HEK293 (cell line): ENCODE results near the gene ZNF431.

Experiments used
- CTCF ChIA-PET: fragments of 350-600 bp; formaldehyde crosslinking; extraction: SDS; loops from one replicate; lab custom pipeline; 2021; ENCODE audit warnings: antibody characterized with exemption; lab: Yijun Ruan, JAX
- POLR2A ChIA-PET: fragments of 300-600 bp; formaldehyde crosslinking; extraction: SDS; loops from one replicate; lab custom pipeline; 2020; ENCODE audit warnings: antibody characterized with exemption, inconsistent platforms; lab: Yijun Ruan, JAX
- H3K27ac ChIP-seq: fragments of 200-500 bp; sonication (Bioruptor generic); 2 replicates; pipeline ENCODE4 v1.5.1; 2014; ENCODE audit warnings: low read depth, low read length, control low read depth, inconsistent platforms; ENCODE audit errors: extremely low read depth
- H3K36me3 ChIP-seq, 2 experiments: fragments of 200-500 bp in 1 of 2; sonication (Bioruptor generic) in 1 of 2; 1 replicate in 1 of 2; 2 replicates in 1 of 2; pipeline ENCODE4 v1.5.1; 2014 to 2017; ENCODE audit warnings: inconsistent platforms in 2 of 2, low read length in 2 of 2; ENCODE audit not compliant: control insufficient read depth in 2 of 2, insufficient read depth in 1 of 2
- H3K4me1 ChIP-seq: fragments of 200-500 bp; sonication (Bioruptor generic); 2 replicates; pipeline ENCODE4 v1.5.1; 2014; ENCODE audit warnings: mild to moderate bottlenecking, low read length, inconsistent platforms; ENCODE audit not compliant: control insufficient read depth, insufficient read depth
- H3K4me3 ChIP-seq: 2 replicates; pipeline ENCODE4 v1.5.1; 2011; ENCODE audit warnings: low read depth, mild to moderate bottlenecking, control low read depth, low read length, moderate library complexity
- H3K9me3 ChIP-seq: fragments of 200-500 bp; sonication (Bioruptor generic); 2 replicates; pipeline ENCODE4 v1.5.1; 2014; ENCODE audit warnings: low read depth, low read length, inconsistent platforms; ENCODE audit not compliant: control insufficient read depth, insufficient read depth
- GLI4 ChIP-seq: fragments of 450-650 bp; formaldehyde crosslinking; IDR thresholded peaks from 2 replicates; pipeline ENCODE4 v1.5.1; 2016; ENCODE audit warnings: missing biosample characterization, missing genetic modification characterization
- HOXC10 ChIP-seq: sonication (generic); formaldehyde crosslinking; IDR thresholded peaks from 2 replicates; pipeline ENCODE4 v1.8.1; 2023; ENCODE audit warnings: mild to moderate bottlenecking, missing genetic modification reagents
- MYNN ChIP-seq: fragments of 450-650 bp; formaldehyde crosslinking; IDR thresholded peaks from 2 replicates; pipeline ENCODE4 v1.5.1; 2016; ENCODE audit warnings: missing biosample characterization, missing genetic modification characterization, borderline replicate concordance
- PATZ1 ChIP-seq: fragments of 450-650 bp; formaldehyde crosslinking; IDR thresholded peaks from 2 replicates; pipeline ENCODE4 v1.5.1; 2016; ENCODE audit warnings: missing biosample characterization, missing genetic modification characterization
- PBX3 ChIP-seq: sonication (generic); formaldehyde crosslinking; IDR thresholded peaks from 2 replicates; pipeline ENCODE4 v1.8.1; 2022; ENCODE audit warnings: mild to moderate bottlenecking, moderate library complexity, missing genetic modification reagents
- SP2 ChIP-seq: fragments of 450-650 bp; formaldehyde crosslinking; IDR thresholded peaks from 2 replicates; pipeline ENCODE4 v1.5.1; 2016; ENCODE audit warnings: missing biosample characterization, missing genetic modification characterization
- SP3 ChIP-seq: fragments of 450-650 bp; formaldehyde crosslinking; IDR thresholded peaks from 2 replicates; pipeline ENCODE4 v1.5.1; 2016; ENCODE audit warnings: missing biosample characterization, missing genetic modification characterization
- ZBTB20 ChIP-seq: fragments of 450-650 bp; formaldehyde crosslinking; IDR thresholded peaks from 2 replicates; pipeline ENCODE4 v1.5.1; 2016; ENCODE audit warnings: missing biosample characterization, missing genetic modification characterization
- ZNF138 ChIP-seq: fragments of 450-650 bp; formaldehyde crosslinking; IDR thresholded peaks from 2 replicates; pipeline ENCODE4 v1.5.1; 2016; ENCODE audit warnings: missing biosample characterization, missing genetic modification characterization, borderline replicate concordance
- ZNF146 ChIP-seq: fragments of 450-650 bp; formaldehyde crosslinking; IDR thresholded peaks from 2 replicates; pipeline ENCODE4 v1.5.1; 2016; ENCODE audit warnings: missing biosample characterization, missing genetic modification characterization
- ZNF24 ChIP-seq: fragments of 450-650 bp; formaldehyde crosslinking; IDR thresholded peaks from 2 replicates; pipeline ENCODE4 v1.5.1; 2016; ENCODE audit warnings: missing biosample characterization, missing genetic modification characterization
- ZNF248 ChIP-seq: fragments of 450-650 bp; formaldehyde crosslinking; IDR thresholded peaks from 2 replicates; pipeline ENCODE4 v1.5.1; 2017; ENCODE audit warnings: missing biosample characterization, missing genetic modification characterization
- ZNF274 ChIP-seq, 2 experiments: fragments of 200-500 bp in 1 of 2; fragments of 450-650 bp in 1 of 2; sonication (Bioruptor generic) in 1 of 2; formaldehyde crosslinking in 1 of 2; IDR thresholded peaks; 2 replicates each; pipeline versions ENCODE4 v1.5.1 to v1.6.1; 2014 to 2016; ENCODE audit warnings: borderline replicate concordance in 1 of 2, inconsistent platforms in 1 of 2, low read length in 1 of 2, missing biosample characterization in 1 of 2, missing genetic modification characterization in 1 of 2
- ZNF398 ChIP-seq: fragments of 450-650 bp; formaldehyde crosslinking; IDR thresholded peaks from 2 replicates; pipeline ENCODE4 v1.5.1; 2017; ENCODE audit warnings: missing biosample characterization, missing genetic modification characterization
- ZNF518A ChIP-seq: fragments of 450-650 bp; formaldehyde crosslinking; conservative IDR thresholded peaks from 2 replicates; pipeline ENCODE4 v1.5.1; 2016; ENCODE audit warnings: low read depth, missing biosample characterization, missing genetic modification characterization
- ZNF654 ChIP-seq: fragments of 450-650 bp; formaldehyde crosslinking; IDR thresholded peaks from 2 replicates; pipeline ENCODE4 v1.5.1; 2016; ENCODE audit warnings: low read depth, missing biosample characterization, missing genetic modification characterization
- ZNF660 ChIP-seq: fragments of 450-650 bp; IDR thresholded peaks from 2 replicates; pipeline ENCODE4 v1.5.1; 2018; ENCODE audit warnings: missing biosample characterization, mild to moderate bottlenecking, missing genetic modification characterization
- ZNF692 ChIP-seq: fragments of 450-650 bp; formaldehyde crosslinking; IDR thresholded peaks from 2 replicates; pipeline ENCODE4 v1.5.1; 2016; ENCODE audit warnings: missing biosample characterization, missing genetic modification characterization
- ZNF785 ChIP-seq: fragments of 450-650 bp; formaldehyde crosslinking; IDR thresholded peaks from 2 replicates; pipeline ENCODE4 v1.5.1; 2016; ENCODE audit warnings: missing biosample characterization, missing genetic modification characterization
- ZSCAN18 ChIP-seq: fragments of 450-650 bp; formaldehyde crosslinking; IDR thresholded peaks from 2 replicates; pipeline ENCODE4 v1.5.1; 2016; ENCODE audit warnings: missing biosample characterization, missing genetic modification characterization
- ZSCAN30 ChIP-seq: fragments of 450-650 bp; IDR thresholded peaks from 2 replicates; pipeline ENCODE4 v1.5.1; 2018; ENCODE audit warnings: missing biosample characterization, mild to moderate bottlenecking, missing genetic modification characterization, moderate library complexity

The ZNF431 gene

GRCh38 chr19:21141787-21142464, at the start of gene ZNF431:
Gene ZNF431 (plus strand): TSS chr19:21142040. CDS start chr19:21142184, 144 bp downstream.
- no peaks in the 10 kb centered on the region for H3K9me3 ChIP-seq
- H3K36me3 ChIP-seq: peaks cover 30 to 38% of the 10 kb centered on the region in 2 experiments
- no peaks in the 10 kb centered on the region for H3K4me1 ChIP-seq
- CTCF ChIA-PET: no interaction called here
- peak within 1 kb of the TSS; percentile 58 for H3K4me3 ChIP-seq
- H3K27ac ChIP-seq: peak within 1 kb of the TSS; percentile 73
- POLR2A ChIA-PET: interaction anchor here (0.6 to 1.8 kb wide), 20 partner anchors 8 to 694 kb away, joined by 3 to 24 read pairs (median 6); partner anchors contain the start of genes ZNF100, ZNF43, ZNF430 and ZNF66
- TF ChIP-seq ZSCAN30 (tag by site-specific recombination) (peak; percentile 39; the same call in 1 of the 2 replicates), PATZ1 (tag by site-specific recombination) (no peak), SP3 (tag by site-specific recombination) (peak; percentile 45; the same call in 1 of the 2 replicates), ZNF248 (tag by site-specific recombination) (no peak), ZNF398 (no peak), ZNF654 (tag by site-specific recombination) (no peak), ZNF692 (tag by site-specific recombination) (no peak), ZNF24 (no peak), MYNN (tag by site-specific recombination) (no peak), GLI4 (no peak), ZNF146 (tag by site-specific recombination) (no peak), ZNF660 (tag by site-specific recombination) (no peak), ZNF138 (no peak), ZNF785 (tag by site-specific recombination) (no peak), SP2 (tag by site-specific recombination) (peak; percentile 95), ZSCAN18 (no peak), ZBTB20 (tag by site-specific recombination) (peak; percentile 20; the same call in 1 of the 2 replicates), PBX3 (CRISPR knock-in tag) (peak; percentile 77; the same call in 1 of the 2 replicates), HOXC10 (CRISPR knock-in tag) (0 out of 2 replicates have a peak, but pooled peaks have one; percentile 36), ZNF518A (tag by site-specific recombination) (peak; percentile 48), ZNF274 (IDR thresholded peaks at IDR 0.05; ENCODE audit: low read length) (no peak), ZNF274 (tag by site-specific recombination; IDR thresholded peaks at IDR 0.05; ENCODE audit: borderline replicate concordance) (no peak)
